ENCODE data around the gene DENND5A.

DNA sequence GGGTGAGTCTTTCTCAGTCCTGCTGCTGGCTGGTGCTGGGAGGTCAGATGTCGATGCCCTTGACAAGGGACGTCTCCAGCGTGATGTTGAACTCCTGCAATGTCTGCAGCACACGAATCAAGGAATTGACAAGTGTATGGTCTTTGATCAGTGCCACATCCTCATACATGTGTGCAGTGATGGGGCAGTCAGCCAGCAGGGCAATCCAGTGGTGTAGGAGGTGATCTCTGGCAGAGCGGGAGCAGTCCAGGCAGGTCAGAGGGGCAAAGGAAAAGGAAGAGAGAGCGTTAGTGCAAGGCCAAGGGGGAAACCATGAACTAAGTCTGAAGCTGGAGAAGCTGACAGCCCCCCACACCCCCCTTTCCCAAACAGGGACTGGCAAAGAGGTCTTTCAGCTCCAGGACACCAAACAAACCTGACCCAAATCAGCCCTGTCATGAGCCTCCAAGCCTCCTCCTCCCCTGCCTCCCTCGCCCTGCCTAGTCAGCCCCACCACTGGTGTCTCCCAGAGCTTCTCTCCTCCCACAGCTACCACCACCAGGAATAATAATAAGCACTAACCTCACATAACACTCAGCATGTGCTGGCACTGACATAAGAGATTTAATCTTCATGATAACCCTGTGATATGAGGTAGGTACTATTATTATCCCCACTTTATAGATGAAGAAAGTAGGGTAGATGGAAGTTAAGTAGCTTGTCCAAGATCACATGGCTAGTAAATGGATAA, 125.4 kb downstream of the DENND5A start:
- TF ChIP-seq SIN3A (IDR thresholded peaks at IDR 0.05; ENCODE audit: borderline replicate concordance, insufficient read depth, low read length), result no peak
- TF ChIP-seq TAF1 (IDR thresholded peaks at IDR 0.05; ENCODE audit: borderline replicate concordance, insufficient read depth, low read length), result no peak
- TF ChIP-seq POLR2AphosphoS5 (IDR thresholded peaks at IDR 0.05; ENCODE audit: low read depth, low read length), result no peak
- TF ChIP-seq, protein P1, sequence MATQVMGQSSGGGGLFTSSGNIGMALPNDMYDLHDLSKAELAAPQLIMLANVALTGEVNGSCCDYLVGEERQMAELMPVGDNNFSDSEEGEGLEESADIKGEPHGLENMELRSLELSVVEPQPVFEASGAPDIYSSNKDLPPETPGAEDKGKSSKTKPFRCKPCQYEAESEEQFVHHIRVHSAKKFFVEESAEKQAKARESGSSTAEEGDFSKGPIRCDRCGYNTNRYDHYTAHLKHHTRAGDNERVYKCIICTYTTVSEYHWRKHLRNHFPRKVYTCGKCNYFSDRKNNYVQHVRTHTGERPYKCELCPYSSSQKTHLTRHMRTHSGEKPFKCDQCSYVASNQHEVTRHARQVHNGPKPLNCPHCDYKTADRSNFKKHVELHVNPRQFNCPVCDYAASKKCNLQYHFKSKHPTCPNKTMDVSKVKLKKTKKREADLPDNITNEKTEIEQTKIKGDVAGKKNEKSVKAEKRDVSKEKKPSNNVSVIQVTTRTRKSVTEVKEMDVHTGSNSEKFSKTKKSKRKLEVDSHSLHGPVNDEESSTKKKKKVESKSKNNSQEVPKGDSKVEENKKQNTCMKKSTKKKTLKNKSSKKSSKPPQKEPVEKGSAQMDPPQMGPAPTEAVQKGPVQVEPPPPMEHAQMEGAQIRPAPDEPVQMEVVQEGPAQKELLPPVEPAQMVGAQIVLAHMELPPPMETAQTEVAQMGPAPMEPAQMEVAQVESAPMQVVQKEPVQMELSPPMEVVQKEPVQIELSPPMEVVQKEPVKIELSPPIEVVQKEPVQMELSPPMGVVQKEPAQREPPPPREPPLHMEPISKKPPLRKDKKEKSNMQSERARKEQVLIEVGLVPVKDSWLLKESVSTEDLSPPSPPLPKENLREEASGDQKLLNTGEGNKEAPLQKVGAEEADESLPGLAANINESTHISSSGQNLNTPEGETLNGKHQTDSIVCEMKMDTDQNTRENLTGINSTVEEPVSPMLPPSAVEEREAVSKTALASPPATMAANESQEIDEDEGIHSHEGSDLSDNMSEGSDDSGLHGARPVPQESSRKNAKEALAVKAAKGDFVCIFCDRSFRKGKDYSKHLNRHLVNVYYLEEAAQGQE (IDR thresholded peaks at IDR 0.05; ENCODE audit: insufficient read depth in 1 of 2, low read depth in 2 of 2, low read length in 2 of 2), result no peak
- TF ChIP-seq FOXP2 (optimal IDR thresholded peaks at IDR 0.05; ENCODE audit: borderline replicate concordance, extremely low read depth, extremely low read length, insufficient read depth), result no peak

Data from PFSK-1 (cell line).